Gastroesophageal sphincter (tissue), 3 donors: ENCODE measurements around the gene PTPRD.

Experiments
- CTCF ChIP-seq, 4 experiments: fragments of 200-600 bp in 2 of 4; fragments of 450-650 bp in 2 of 4; sonication (generic) in 1 of 4; IDR thresholded peaks; one replicate each; pipeline ENCODE4 v1.5.1; 2017 to 2019; ENCODE audit warnings: antibody characterized with exemption in 4 of 4, mild to moderate bottlenecking in 2 of 4, moderate library complexity in 2 of 4
- EP300 ChIP-seq: sonication (generic); formaldehyde crosslinking; IDR thresholded peaks from one replicate; pipeline ENCODE4 v1.6.1; 2017; ENCODE audit warnings: antibody characterized with exemption, mild to moderate bottlenecking
- POLR2AphosphoS5 ChIP-seq: sonication (generic); formaldehyde crosslinking; IDR thresholded peaks from one replicate; pipeline ENCODE4 v1.6.1; 2017; ENCODE audit warnings: antibody characterized with exemption

- TF ChIP-seq CTCF (IDR thresholded peaks at IDR 0.05) (no peak), POLR2AphosphoS5 (no peak), EP300 (no peak)
These were observed 1906.3 kb downstream of the PTPRD start for GRCh38 chr9:8706531-8706930.
